Measurements from ENCODE around the gene ITPRIPL1.

- TF ChIP-seq POLR2A (IDR thresholded peaks at IDR 0.05): no peak
- TF ChIP-seq, protein P1, sequence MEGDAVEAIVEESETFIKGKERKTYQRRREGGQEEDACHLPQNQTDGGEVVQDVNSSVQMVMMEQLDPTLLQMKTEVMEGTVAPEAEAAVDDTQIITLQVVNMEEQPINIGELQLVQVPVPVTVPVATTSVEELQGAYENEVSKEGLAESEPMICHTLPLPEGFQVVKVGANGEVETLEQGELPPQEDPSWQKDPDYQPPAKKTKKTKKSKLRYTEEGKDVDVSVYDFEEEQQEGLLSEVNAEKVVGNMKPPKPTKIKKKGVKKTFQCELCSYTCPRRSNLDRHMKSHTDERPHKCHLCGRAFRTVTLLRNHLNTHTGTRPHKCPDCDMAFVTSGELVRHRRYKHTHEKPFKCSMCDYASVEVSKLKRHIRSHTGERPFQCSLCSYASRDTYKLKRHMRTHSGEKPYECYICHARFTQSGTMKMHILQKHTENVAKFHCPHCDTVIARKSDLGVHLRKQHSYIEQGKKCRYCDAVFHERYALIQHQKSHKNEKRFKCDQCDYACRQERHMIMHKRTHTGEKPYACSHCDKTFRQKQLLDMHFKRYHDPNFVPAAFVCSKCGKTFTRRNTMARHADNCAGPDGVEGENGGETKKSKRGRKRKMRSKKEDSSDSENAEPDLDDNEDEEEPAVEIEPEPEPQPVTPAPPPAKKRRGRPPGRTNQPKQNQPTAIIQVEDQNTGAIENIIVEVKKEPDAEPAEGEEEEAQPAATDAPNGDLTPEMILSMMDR (IDR thresholded peaks at IDR 0.05): no peak
Measured at GRCh38 chr2:96324721-96325040, 436 bp upstream of the ITPRIPL1 start.

Data from vagina (tissue), 2 donors.